Measurements from ENCODE around the gene TNRC6B. TPM values are rescaled to one million over a fixed set of nuclear protein-coding genes. Genes with fewer than 3 reads are reported as not detected.

TNRC6B gene
- total and polyA plus RNA-seq, 2 of the 13 experiments (the other 11 are each of a cell fraction or from before 2014, with no cell fraction given), result 8.9 to 13.2 TPM

- FAIRE-seq, result no peak
- no peak overlapping the region for H2AFZ ChIP-seq (ENCODE audit: low read length)
- in situ Hi-C loops (cut with HindIII; ENCODE audit: extremely low pct_ligation_motif_present, low pct_unique_long_range_greater_than_20kb), result no loop called here
Observed at GRCh38 chr22:40310081-40310767, 132.5 kb downstream of the TNRC6B start.

More at GRCh38 chr22:40310081-40310767, 132.5 kb downstream of the TNRC6B start:
- Histone ChIP-seq H4K20me1 (ENCODE audit: insufficient read depth, low read length) (no peaks in the 10 kb centered on the region), H3K4me3 (replicated peaks in 1 of 3; ENCODE audit: insufficient read depth in 1 of 3, low read depth in 2 of 3, low read length in 3 of 3) (no peak overlapping the region), H3K4me2 (ENCODE audit: low read depth, low read length) (no peak overlapping the region), H3K79me2 (ENCODE audit: insufficient read depth, low read length) (no peaks in the 10 kb centered on the region), H3K27me3 (ENCODE audit: control insufficient read depth in 1 of 2, insufficient read depth in 2 of 2, low read length in 2 of 2) (no peaks in the 10 kb centered on the region), H3K4me1 (ENCODE audit: insufficient read depth, low read length) (no peaks in the 10 kb centered on the region), H3K9ac (ENCODE audit: insufficient read depth, low read depth, low read length) (no peak overlapping the region), H3K27ac (ENCODE audit: extremely low read length, insufficient read depth, low read length) (no peak overlapping the region), H3K36me3 (replicated peaks in 1 of 2; ENCODE audit: control insufficient read depth in 1 of 2, insufficient read depth in 2 of 2, low read length in 2 of 2) (peaks cover 21 to 80% of the 10 kb centered on the region in 2 experiments), H3K9me3 (ENCODE audit: low read length) (no peaks in the 10 kb centered on the region)
- 92% methylated on average over 8 of the region's 9 CpGs for WGBS (ENCODE audit: low lambda C conversion rate)
- POLR2A ChIA-PET, result no interaction called here
- ATAC-seq, result no peak
- no TSS peak for BruUV-seq (replicated peaks)
- intact Hi-C loops (cut with micrococcal nuclease; ENCODE audit: unreplicated experiment), result no loop called here
- CTCF ChIA-PET (ENCODE audit: low intra/inter-chr PET ratio, low total read pairs), result no interaction called here
- TF ChIP-seq ZBTB4 (CRISPR knock-in tag; IDR thresholded peaks at IDR 0.05; ENCODE audit: borderline replicate concordance) (no peak), ZSCAN21 (CRISPR knock-in tag; IDR thresholded peaks at IDR 0.05; ENCODE audit: borderline replicate concordance) (no peak), ZNF512B (CRISPR knock-in tag; IDR thresholded peaks at IDR 0.05; ENCODE audit: borderline replicate concordance) (no peak), YY1 (IDR thresholded peaks at IDR 0.05; ENCODE audit: insufficient read depth, insufficient replicate concordance, low read depth, low read length) (no peak), KLF12 (CRISPR knock-in tag; IDR thresholded peaks at IDR 0.05; ENCODE audit: borderline replicate concordance) (no peak), ZNF563 (CRISPR knock-in tag; IDR thresholded peaks at IDR 0.05) (no peak), SIX4 (CRISPR knock-in tag; IDR thresholded peaks at IDR 0.05) (no peak), NFRKB (IDR thresholded peaks at IDR 0.05) (no peak), STAG1 (CRISPR knock-in tag; IDR thresholded peaks at IDR 0.05) (no peak), ZNF326 (CRISPR knock-in tag; IDR thresholded peaks at IDR 0.05; ENCODE audit: borderline replicate concordance) (no peak), ZC3H4 (CRISPR knock-in tag; IDR thresholded peaks at IDR 0.05; ENCODE audit: borderline replicate concordance) (no peak), ISL2 (CRISPR knock-in tag; IDR thresholded peaks at IDR 0.05) (no peak), HNRNPL (IDR thresholded peaks at IDR 0.05; ENCODE audit: low read depth, low read length) (no peak), ZNF737 (CRISPR knock-in tag; IDR thresholded peaks at IDR 0.05; ENCODE audit: borderline replicate concordance) (no peak), ZNF556 (CRISPR knock-in tag; IDR thresholded peaks at IDR 0.05; ENCODE audit: borderline replicate concordance) (no peak)
- DNase-seq (ENCODE audit: low spot score), result no peak
